Eye (tissue), 1 donor: ENCODE measurements around the gene CTIF.

Experiments used
- DNase-seq: peaks from one replicate; pipeline ENCODE4 v3.0.0-alpha.2; 2015

Gene CTIF

DNA sequence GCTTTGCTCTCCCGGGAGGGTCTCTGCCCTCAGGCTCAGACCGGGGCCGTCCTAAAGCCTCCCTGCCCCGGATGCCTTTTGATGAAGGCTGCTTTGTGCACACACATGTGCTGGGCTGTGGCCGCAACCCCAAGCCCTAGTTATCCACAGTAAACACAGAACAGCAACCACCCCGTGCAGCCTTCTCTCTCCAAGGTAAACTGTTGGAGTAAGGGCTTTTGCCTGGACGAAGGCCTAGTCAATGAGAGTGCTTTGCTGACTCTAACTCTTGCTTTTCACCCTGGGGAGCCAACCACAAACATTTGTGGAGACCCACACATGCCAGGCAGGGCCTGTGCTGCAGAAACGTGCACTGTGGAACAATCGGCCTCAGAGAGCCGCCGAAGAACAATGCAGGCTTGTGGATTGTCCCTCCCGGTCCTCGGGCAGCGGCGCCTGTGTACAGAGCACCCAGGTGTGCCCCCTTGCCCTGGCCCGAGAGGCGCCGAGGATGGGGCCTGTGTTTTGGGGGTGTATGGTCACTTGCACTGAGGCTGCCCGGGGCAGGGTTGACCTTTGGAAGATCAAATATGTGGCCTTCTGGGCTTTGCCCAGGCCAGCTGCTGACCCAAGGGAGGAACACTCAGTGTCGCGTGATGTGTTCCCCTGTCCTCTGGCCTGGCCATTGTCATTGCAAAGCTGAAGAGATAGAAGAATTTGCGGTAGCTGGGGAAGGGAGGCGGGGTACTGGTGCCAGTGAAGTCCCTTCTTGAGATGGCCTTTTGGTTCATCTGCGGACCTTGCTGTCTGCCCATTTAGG is 37.0 kb downstream of the CTIF start:
- no peak for DNase-seq

DNA sequence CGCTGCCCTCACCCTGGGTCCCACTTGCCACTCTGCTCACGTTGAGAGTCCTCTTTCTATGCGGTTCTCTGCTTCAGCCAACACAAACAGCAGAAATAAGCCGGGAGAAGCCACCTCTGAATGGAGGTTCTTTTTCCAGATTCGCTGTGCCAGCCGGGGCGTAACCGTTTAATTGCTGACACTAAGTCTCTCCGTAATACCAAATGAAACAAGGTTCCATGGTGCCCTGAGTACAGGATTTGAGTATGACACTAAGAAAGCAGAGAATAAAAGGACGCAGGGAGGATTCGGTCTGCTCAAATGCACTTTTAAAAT is 37.6 kb downstream of the CTIF start:
- DNase-seq = no peak

GRCh38 chr18:48577478-48578190 is 38.8 kb downstream of the CTIF start:
- no peak for DNase-seq

- DNase-seq = no peak
These were observed 39.5 kb downstream of the CTIF start for GRCh38 chr18:48578289-48578688.

- no peak for DNase-seq
These were observed 41.2 kb downstream of the CTIF start for GRCh38 chr18:48580066-48580465.

- peak; percentile 54 for DNase-seq
These were observed 42.0 kb downstream of the CTIF start for GRCh38 chr18:48580782-48581181.

GRCh38 chr18:48581206-48581605 is 42.4 kb downstream of the CTIF start:
- no peak for DNase-seq

DNA sequence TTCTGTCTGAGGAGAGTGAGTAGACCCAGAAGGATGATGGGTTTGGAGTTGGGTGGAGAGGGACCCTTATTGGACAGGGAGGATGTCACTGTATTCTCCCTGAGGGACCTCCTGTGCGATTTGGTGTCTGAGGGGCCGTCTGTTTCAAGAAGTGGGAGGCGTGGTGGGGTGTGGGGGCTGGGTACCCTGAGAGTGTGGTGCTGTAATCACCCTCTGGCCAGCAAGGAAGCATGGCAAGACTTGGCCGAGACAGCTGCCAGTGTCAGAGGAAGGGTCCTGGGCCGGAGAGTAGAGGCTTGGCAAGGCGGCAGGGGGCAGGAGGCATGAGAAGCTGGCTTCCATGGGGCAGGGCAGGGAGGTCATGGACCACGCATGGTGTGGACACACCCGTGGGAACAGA is 43.1 kb downstream of the CTIF start:
- no peak for DNase-seq

DNA sequence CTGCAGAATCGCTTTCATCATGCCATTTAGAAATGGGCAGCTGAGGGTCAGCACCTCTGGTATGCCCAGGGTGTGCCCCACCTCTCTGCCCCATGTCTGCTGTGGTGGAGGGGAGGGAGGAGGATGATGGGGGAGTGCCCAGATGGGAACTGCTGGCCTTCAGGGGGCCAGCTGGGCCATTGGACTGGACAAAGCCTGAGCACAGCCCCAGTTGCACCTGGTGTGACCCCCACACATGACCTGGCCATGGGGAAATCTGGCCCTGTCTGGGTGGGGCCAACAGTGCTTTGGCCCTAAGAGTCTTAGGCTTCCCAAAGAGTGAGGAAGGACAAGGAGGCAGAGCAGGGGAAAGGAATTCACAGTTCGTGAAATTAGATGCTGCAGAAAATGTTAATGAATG is 44.1 kb downstream of the CTIF start:
- DNase-seq = no peak

DNA sequence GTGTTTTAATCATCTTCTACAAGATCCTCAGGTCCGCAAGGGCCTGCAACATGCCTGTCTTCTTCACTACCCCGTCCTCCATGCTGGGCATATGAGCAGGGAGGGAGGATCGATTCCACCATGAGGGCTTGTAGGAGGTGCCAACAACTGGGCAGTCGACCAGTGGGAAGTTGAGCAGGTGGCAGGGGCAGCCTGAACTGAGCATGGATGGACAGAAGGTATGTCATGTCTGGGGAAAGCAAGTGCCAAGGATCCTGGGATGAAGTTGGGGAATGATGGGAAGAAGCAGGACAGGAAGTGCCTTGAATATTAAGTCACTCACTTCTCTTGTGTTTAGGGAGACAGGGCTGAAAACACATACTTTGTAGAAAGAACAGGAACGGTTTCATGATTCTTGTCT is 44.7 kb downstream of the CTIF start:
- no peak for DNase-seq

- DNase-seq = no peak
These were observed 51.1 kb downstream of the CTIF start for GRCh38 chr18:48589797-48590519.

- DNase-seq = no peak
These were observed 51.8 kb downstream of the CTIF start for GRCh38 chr18:48590678-48591077.

DNA sequence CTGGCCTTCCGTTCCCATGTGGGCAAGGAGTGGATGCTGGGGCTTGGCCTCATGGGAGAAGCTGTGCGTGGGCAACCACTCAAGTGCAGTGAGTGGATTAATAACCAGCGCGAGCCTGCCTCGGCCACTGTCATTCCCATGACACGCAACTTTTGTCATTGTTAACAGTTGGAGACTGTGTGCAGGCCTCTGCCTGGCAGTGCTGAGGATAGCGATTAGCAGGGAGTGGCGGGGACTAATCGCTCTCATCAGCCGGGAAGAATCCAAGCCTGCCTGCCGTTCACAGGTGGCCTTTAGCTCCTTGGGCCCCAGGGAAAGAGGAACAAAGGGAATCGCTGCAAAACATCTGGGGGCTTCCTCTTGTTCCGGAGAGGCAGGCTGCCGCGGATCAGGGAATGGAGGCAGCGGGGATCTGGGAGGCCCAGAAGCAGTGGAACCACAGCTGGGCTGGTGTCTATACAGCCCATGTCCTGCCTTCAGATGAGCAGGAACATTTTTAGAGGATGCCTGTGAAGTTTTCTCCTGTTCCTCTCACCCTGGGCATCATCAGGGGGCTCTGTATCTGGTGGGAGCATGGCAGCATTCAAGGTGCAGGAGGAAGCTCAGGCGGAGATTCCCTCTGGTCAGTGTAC is 53.8 kb downstream of the CTIF start:
- peak; percentile 75 for DNase-seq

DNA sequence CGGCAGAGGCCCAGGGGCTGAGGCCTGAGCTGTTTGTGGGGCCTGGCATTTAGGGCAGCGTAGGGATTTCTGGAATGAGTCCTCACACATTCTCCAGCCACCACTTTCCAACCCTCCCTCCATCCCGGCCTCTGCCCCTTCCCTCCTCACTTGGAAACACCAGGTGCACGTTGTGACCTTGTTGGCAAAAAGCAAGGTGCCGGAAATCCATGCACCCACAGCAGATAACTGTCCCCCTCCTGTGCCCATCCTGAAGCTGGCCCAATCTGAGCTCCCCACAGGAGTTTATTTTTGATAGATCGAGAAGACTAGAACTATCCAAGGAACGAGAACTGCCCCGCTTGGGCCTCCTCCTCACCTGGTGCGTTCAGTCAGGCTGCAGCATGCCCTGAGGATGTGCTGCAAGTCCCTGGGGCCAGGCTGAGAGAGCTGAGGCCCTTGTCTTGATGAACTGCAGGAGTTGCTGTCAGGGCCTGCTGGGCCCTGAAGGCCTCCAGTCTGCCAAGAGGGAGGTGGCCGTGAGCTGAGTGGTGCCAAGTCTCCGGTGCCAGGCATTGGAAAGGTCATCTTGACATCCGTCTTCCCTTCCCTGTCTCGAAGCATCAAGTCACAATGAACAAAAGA is 55.8 kb downstream of the CTIF start:
- no peak for DNase-seq

DNA sequence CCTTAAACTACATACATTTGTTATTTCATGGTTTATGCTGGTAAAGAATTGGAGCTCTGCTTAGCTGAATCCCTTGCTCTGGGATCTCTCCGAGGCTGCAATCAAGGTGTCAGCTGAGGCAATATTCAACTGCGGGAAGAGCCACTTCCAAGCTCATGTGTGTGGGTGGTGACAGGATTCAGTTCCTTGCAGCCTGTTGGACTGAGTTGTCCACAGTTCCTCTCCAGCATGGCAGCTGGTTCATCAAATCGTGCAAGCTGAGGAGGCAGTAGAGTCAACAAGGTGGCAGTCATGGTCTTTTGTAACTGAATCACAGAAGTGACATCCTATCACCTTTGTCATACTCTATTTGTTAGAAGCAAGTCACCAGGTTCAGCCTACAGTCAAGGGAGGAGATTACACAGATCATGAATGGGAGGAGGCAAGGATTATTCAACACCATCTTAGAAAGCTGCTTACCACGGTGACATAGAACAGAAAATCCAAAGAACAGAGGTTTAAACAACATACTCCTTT is 56.9 kb downstream of the CTIF start:
- no peak for DNase-seq

- DNase-seq = no peak
These were observed 58.3 kb downstream of the CTIF start for GRCh38 chr18:48597110-48597509.

- DNase-seq = no peak
These were observed 58.8 kb downstream of the CTIF start for GRCh38 chr18:48597671-48598070.

- DNase-seq = no peak
These were observed 60.6 kb downstream of the CTIF start for GRCh38 chr18:48599391-48599790.

- DNase-seq = no peak
These were observed 61.2 kb downstream of the CTIF start for GRCh38 chr18:48600046-48600445.

- DNase-seq = no peak
These were observed 61.7 kb downstream of the CTIF start for GRCh38 chr18:48600456-48601090.

GRCh38 chr18:48601343-48601742 is 62.5 kb downstream of the CTIF start:
- DNase-seq = no peak

DNA sequence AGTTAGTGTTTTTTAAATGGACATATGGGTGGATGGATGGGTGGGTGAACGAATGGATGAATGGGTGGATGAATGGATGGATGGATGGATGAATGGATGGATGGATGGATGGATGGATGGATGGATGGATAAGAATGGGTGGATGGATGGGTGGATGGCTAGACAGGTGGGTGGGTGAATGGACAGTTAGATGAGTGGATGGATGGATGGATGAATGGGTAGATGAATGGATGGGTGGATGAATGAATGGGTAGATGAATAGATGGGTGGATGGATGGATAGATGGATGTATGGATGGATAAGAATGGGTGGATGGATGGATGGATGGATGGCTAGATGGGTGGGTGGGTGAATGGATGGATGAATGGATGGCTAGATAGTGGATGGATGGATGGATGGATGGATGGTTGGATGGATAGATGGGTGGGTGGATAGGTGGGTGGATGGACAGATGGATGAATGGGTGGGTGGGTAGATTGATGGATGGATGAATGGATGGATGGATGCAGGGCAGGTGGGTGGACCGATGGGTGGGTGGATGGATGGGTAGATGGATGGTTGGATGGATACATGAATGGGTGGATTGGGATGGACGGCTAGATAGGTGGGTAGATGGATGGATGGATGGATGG is 64.0 kb downstream of the CTIF start:
- no peak for DNase-seq
